HCT116 (cell line): ENCODE results near the gene TELO2. TPM values are rescaled to one million over a fixed set of nuclear protein-coding genes. Genes with fewer than 3 reads are reported as not detected.

ENCODE experiments used
- ATAC-seq: fragments of 200-7000 bp; cut with Tn5 transposase; 2 replicates; pipeline ENCODE4 v1.9.1; 2020; ENCODE audit warnings: mild to moderate bottlenecking, moderate library complexity
- BruUV-seq: library from RNA; stranded (reverse); fragments of 400-500 nt; replicated peaks from 2 replicates; lab custom pipeline; 2021; lab: Mats Ljungman, UMichigan
- CTCF ChIA-PET: fragments of 300-600 bp; sonication (Branson Sonifier 250); formaldehyde crosslinking; loops from one replicate; lab custom pipeline; 2021; ENCODE audit warnings: antibody characterized with exemption; lab: Charles Lee
- POLR2A ChIA-PET: fragments of 300-600, 350-600 bp; sonication (Branson Sonifier 250); formaldehyde crosslinking; loops from one replicate; lab custom pipeline; 2021; ENCODE audit warnings: antibody characterized with exemption; lab: Charles Lee
- RAD21 ChIA-PET, 2 experiments: fragments of 300-600 bp; sonication (Branson Sonifier 250); formaldehyde crosslinking; loops; one replicate each; lab custom pipeline; 2023; ENCODE audit warnings: low total read pairs in 2 of 2; ENCODE audit not compliant: uncharacterized antibody in 2 of 2, unreplicated experiment in 2 of 2, low non-redundant PET in 1 of 2; lab: Charles Lee
- DNase-seq: peaks from one replicate; pipeline ENCODE4 v3.0.0-alpha.2; 2010; ENCODE audit warnings: low read depth, low spot score
- H2AFZ ChIP-seq: fragments of 200-600 bp; shearing (Covaris generic), sonication (generic); 2 replicates; pipeline ENCODE4 v1.6.1; 2017; ENCODE audit warnings: low read depth, mixed run types, mixed read lengths, antibody characterized with exemption, low read length; ENCODE audit not compliant: poor library complexity, severe bottlenecking
- H3K27ac ChIP-seq: 2 replicates; pipeline ENCODE4 v1.5.1; 2012; ENCODE audit warnings: low read depth, low read length
- H3K27me3 ChIP-seq: fragments of 200-600 bp; sonication (generic); 2 replicates; pipeline ENCODE4 v1.6.1; 2016; ENCODE audit warnings: mixed run types, low read length, mixed read lengths; ENCODE audit not compliant: insufficient read depth
- H3K36me3 ChIP-seq, 2 experiments: fragments of 200-500 bp in 1 of 2; fragments of 200-600 bp in 1 of 2; sonication (Bioruptor generic) in 1 of 2; sonication (generic) in 1 of 2; 2 replicates each; pipeline versions ENCODE4 v1.5.1 to v1.6.1; 2014 to 2016; ENCODE audit warnings: low read length in 2 of 2, inconsistent platforms in 1 of 2, mixed read lengths in 1 of 2, mixed run types in 1 of 2; ENCODE audit not compliant: insufficient read depth in 2 of 2, control insufficient read depth in 1 of 2
- H3K4me1 ChIP-seq, 2 experiments: fragments of 200-600 bp in 1 of 2; sonication (generic) in 1 of 2; 2 replicates each; pipeline versions ENCODE4 v1.5.1 to v1.6.1; 2012 to 2017; ENCODE audit warnings: low read length in 2 of 2, inconsistent platforms in 1 of 2, mild to moderate bottlenecking in 1 of 2, mixed read lengths in 1 of 2, mixed run types in 1 of 2, moderate library complexity in 1 of 2; ENCODE audit not compliant: insufficient read depth in 2 of 2, control insufficient read depth in 1 of 2
- H3K4me2 ChIP-seq: fragments of 200-600 bp; sonication (generic); 2 replicates; pipeline ENCODE4 v1.6.1; 2017; ENCODE audit warnings: mixed run types, low read length, mixed read lengths
- H3K4me3 ChIP-seq, 2 experiments: fragments of 200-600 bp in 1 of 2; sonication (generic) in 1 of 2; replicated peaks in 1 of 2; 2 replicates each; pipeline ENCODE4 v1.5.1; 2011 to 2016; ENCODE audit warnings: low read length in 2 of 2, control low read depth in 1 of 2, low read depth in 1 of 2, mild to moderate bottlenecking in 1 of 2, mixed read lengths in 1 of 2, mixed run types in 1 of 2
- H3K79me2 ChIP-seq: fragments of 200-600 bp; sonication (generic); 2 replicates; pipeline ENCODE4 v1.6.1; 2017; ENCODE audit warnings: mild to moderate bottlenecking, mixed run types, low read length, moderate library complexity, mixed read lengths; ENCODE audit not compliant: insufficient read depth
- H3K9ac ChIP-seq: fragments of 200-600 bp; sonication (generic); 2 replicates; pipeline ENCODE4 v1.6.1; 2016; ENCODE audit warnings: low read length, mixed read lengths
- H3K9me2 ChIP-seq: fragments of 200-600 bp; sonication (generic), shearing (Covaris generic); 2 replicates; pipeline ENCODE4 v1.6.1; 2017; ENCODE audit warnings: mixed run types, mild to moderate bottlenecking, moderate library complexity; ENCODE audit not compliant: insufficient read depth
- H3K9me3 ChIP-seq, 2 experiments: fragments of 200-500 bp in 1 of 2; fragments of 200-600 bp in 1 of 2; sonication (Bioruptor generic) in 1 of 2; sonication (generic) in 1 of 2; 2 replicates each; pipeline ENCODE4 v1.6.1; 2014 to 2017; ENCODE audit warnings: low read length in 2 of 2, mixed read lengths in 2 of 2, inconsistent platforms in 1 of 2, low read depth in 1 of 2, mild to moderate bottlenecking in 1 of 2, mixed run types in 1 of 2, moderate library complexity in 1 of 2; ENCODE audit not compliant: control insufficient read depth in 1 of 2, insufficient read depth in 1 of 2
- H4K20me1 ChIP-seq: fragments of 200-600 bp; sonication (generic), shearing (Covaris generic); 2 replicates; pipeline ENCODE4 v1.6.1; 2017; ENCODE audit warnings: mixed run types, mild to moderate bottlenecking, moderate library complexity; ENCODE audit not compliant: insufficient read depth
- POLR2A ChIP-seq: IDR thresholded peaks from 2 replicates; pipeline ENCODE4 v1.7.0; 2011; ENCODE audit warnings: borderline replicate concordance; ENCODE audit not compliant: insufficient read depth, insufficient read length; ENCODE audit errors: extremely low read depth
- SRF ChIP-seq: IDR thresholded peaks from 2 replicates; pipeline ENCODE4 v1.6.1; 2012; ENCODE audit warnings: low read depth
- TCF7L2 ChIP-seq: IDR thresholded peaks from 2 replicates; pipeline ENCODE4 v1.7.0; 2011; ENCODE audit warnings: borderline replicate concordance, inconsistent platforms; ENCODE audit not compliant: insufficient read depth, insufficient read length; ENCODE audit errors: extremely low read depth
- intact Hi-C: fragments of 100-400 bp; cut with micrococcal nuclease; formaldehyde crosslinking; loops from 2 replicates; pipeline ENCODE4 v1.10.0; 2022
- total RNA-seq: library from RNA; stranded (reverse); gene quantifications from one replicate; pipeline ENCODE4 v1.2.1, GENCODE V29; 2021; ENCODE audit not compliant: unreplicated experiment
- TF ChIP-seq, protein P1 (sequence below): IDR thresholded peaks from 2 replicates; pipeline ENCODE4 v1.6.1; 2011; ENCODE audit warnings: mild to moderate bottlenecking, low read length, moderate library complexity; ENCODE audit not compliant: insufficient replicate concordance; ENCODE audit errors: extremely low read depth

The TELO2 gene
- total RNA-seq, 1 experiment from 2014 or later = 74.3 TPM

DNA sequence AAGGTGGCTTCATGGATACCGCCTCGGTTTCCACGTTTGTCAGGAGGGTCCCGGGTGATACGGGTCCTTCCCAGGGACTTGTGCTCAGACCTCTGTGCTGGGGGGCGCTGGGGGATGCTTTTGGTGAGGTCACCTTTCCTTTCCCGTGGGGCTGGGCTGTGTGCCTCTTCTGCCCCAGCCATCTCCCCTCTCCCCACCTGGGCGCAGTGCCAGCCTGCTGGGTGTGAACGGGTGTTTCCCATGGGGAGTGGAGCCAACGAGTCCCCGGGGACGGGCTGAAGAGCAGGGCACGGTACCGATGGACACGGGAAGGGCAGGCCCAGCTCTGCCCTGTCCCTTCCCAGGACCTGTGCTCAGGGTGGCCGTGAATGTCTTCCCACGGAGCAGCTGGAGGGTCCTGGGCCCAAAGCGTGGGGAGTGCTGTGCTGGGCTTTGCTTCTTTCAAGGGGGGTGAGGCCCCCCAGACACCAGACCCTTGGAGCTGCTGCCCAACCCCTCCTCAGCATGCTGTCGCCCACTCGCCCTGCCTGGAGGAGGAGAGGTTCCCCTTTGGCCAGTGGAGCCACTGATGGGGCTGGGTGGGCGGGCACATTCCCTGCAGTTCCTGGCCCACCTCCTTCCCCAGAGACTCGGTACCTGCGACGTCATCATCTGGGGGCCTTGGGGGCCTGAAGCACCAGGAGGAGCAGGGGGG, 15.5 kb downstream of the TELO2 start:
- Histone ChIP-seq H2AFZ (no peak overlapping the region), H3K9me3 (no peaks in the 10 kb centered on the region), H3K9ac (no peak overlapping the region), H3K36me3 (peaks cover 0 to 3% of the 10 kb centered on the region in 2 experiments; a peak in 1 of 4 replicates)
- TF ChIP-seq POLR2A (no peak), TCF7L2 (no peak), SRF (no peak)
- TF ChIP-seq, protein P1, sequence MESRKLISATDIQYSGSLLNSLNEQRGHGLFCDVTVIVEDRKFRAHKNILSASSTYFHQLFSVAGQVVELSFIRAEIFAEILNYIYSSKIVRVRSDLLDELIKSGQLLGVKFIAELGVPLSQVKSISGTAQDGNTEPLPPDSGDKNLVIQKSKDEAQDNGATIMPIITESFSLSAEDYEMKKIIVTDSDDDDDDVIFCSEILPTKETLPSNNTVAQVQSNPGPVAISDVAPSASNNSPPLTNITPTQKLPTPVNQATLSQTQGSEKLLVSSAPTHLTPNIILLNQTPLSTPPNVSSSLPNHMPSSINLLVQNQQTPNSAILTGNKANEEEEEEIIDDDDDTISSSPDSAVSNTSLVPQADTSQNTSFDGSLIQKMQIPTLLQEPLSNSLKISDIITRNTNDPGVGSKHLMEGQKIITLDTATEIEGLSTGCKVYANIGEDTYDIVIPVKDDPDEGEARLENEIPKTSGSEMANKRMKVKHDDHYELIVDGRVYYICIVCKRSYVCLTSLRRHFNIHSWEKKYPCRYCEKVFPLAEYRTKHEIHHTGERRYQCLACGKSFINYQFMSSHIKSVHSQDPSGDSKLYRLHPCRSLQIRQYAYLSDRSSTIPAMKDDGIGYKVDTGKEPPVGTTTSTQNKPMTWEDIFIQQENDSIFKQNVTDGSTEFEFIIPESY = no peak
- TF ChIP-seq, all 23 proteins: peak for 0
- ChIA-PET CTCF (no interaction called here), POLR2A (no interaction called here), RAD21 (no interaction called here)
- BruUV-seq = no TSS peak
- DNase-seq (no peak), ATAC-seq (no peak)
- Histone ChIP-seq H3K27ac (no peak overlapping the region), H3K79me2 (no peaks in the 10 kb centered on the region), H3K4me2 (no peak overlapping the region), H3K4me1 (no peaks in the 10 kb centered on the region), H3K27me3 (no peaks in the 10 kb centered on the region), H4K20me1 (no peaks in the 10 kb centered on the region), H3K4me3 (no peak overlapping the region), H3K9me2 (no peaks in the 10 kb centered on the region)
- intact Hi-C loops = no loop called here
